WTC11 (cell line): Measurements from ENCODE around the gene DAAM2. TPM values are rescaled to one million over a fixed set of nuclear protein-coding genes. Genes with fewer than 3 reads are reported as not detected.

Experiments
- ATAC-seq: fragments of 200-7000 bp; cut with Tn5 transposase; 2 replicates; pipeline ENCODE4 v1.10.0; 2021; ENCODE audit warnings: mild to moderate bottlenecking, moderate library complexity
- CTCF ChIA-PET: fragments of 300-600 bp; sonication (Branson Sonifier 250); formaldehyde crosslinking; loops from one replicate; lab custom pipeline; 2021; ENCODE audit warnings: antibody characterized with exemption; lab: Charles Lee
- POLR2A ChIA-PET: fragments of 350-600 bp; sonication (Branson Sonifier 250); formaldehyde crosslinking; loops from one replicate; lab custom pipeline; 2021; ENCODE audit warnings: antibody characterized with exemption; lab: Charles Lee
- DNase-seq: peaks from one replicate; pipeline ENCODE4 v3.0.0; 2021; ENCODE audit warnings: low spot score
- H3K27ac Mint-ChIP-seq: 2 replicates; pipeline ENCODE4 v1.8.0; 2021; ENCODE audit warnings: mixed read lengths
- H3K27me3 Mint-ChIP-seq: 2 replicates; pipeline ENCODE4 v1.8.0; 2021; ENCODE audit warnings: low read depth, mild to moderate bottlenecking, moderate library complexity, mixed read lengths
- H3K36me3 Mint-ChIP-seq: 2 replicates; pipeline ENCODE4 v1.8.0; 2021; ENCODE audit warnings: mixed read lengths
- H3K4me1 Mint-ChIP-seq: 2 replicates; pipeline ENCODE4 v1.8.0; 2022; ENCODE audit warnings: mixed read lengths
- H3K4me3 Mint-ChIP-seq: 2 replicates; pipeline ENCODE4 v1.8.0; 2021; ENCODE audit warnings: mild to moderate bottlenecking, moderate library complexity, mixed read lengths
- H3K9me3 Mint-ChIP-seq: 2 replicates; pipeline ENCODE4 v1.8.0; 2021; ENCODE audit warnings: mixed read lengths
- GABPB1 ChIP-seq: sonication (generic); formaldehyde crosslinking; IDR thresholded peaks from 2 replicates; pipeline ENCODE4 v1.8.1; 2023; ENCODE audit warnings: mild to moderate bottlenecking, missing genetic modification reagents
- JUN ChIP-seq: sonication (generic); formaldehyde crosslinking; IDR thresholded peaks from 2 replicates; pipeline ENCODE4 v1.8.0; 2023; ENCODE audit warnings: mild to moderate bottlenecking, missing genetic modification reagents
- OVOL2 ChIP-seq: fragments of 250-450 bp; sonication (Bioruptor Pico); IDR thresholded peaks from 2 replicates; pipeline ENCODE4 v1.9.0; 2021; ENCODE audit warnings: mild to moderate bottlenecking, borderline replicate concordance
- ZNF121 ChIP-seq: sonication (generic); formaldehyde crosslinking; IDR thresholded peaks from 2 replicates; pipeline ENCODE4 v1.8.0; 2023; ENCODE audit warnings: missing genetic modification reagents
- ZNF138 ChIP-seq: sonication (generic); formaldehyde crosslinking; conservative IDR thresholded peaks from 2 replicates; pipeline ENCODE4 v1.8.1; 2022; ENCODE audit warnings: mild to moderate bottlenecking, moderate library complexity, missing genetic modification reagents
- ZNF396 ChIP-seq: fragments of 250-450 bp; sonication (Bioruptor Pico); IDR thresholded peaks from 2 replicates; pipeline ENCODE4 v1.8.0; 2021; ENCODE audit warnings: mild to moderate bottlenecking, moderate library complexity, borderline replicate concordance
- total RNA-seq: library from RNA; stranded (reverse); gene quantifications from 3 replicates; pipeline ENCODE4 v1.2.3, GENCODE V29; 2021
- TF ChIP-seq, protein P1 (sequence below): fragments of 200-600 bp; IDR thresholded peaks from 2 replicates; pipeline ENCODE4 v1.8.0; 2022; ENCODE audit warnings: antibody characterized with exemption
- TF ChIP-seq, protein P2 (sequence below): sonication (generic); formaldehyde crosslinking; IDR thresholded peaks from 2 replicates; pipeline ENCODE4 v1.8.1; 2022; ENCODE audit warnings: missing genetic modification reagents, borderline replicate concordance
- TF ChIP-seq, protein P3 (sequence below): sonication (generic); formaldehyde crosslinking; IDR thresholded peaks from 2 replicates; pipeline ENCODE4 v1.8.1; 2022; ENCODE audit warnings: mild to moderate bottlenecking, missing genetic modification reagents, moderate library complexity, borderline replicate concordance
- TF ChIP-seq, protein P4 (sequence below): sonication (generic); formaldehyde crosslinking; IDR thresholded peaks from 2 replicates; pipeline ENCODE4 v1.8.1; 2023; ENCODE audit warnings: mild to moderate bottlenecking, missing genetic modification reagents, moderate library complexity
- TF ChIP-seq, protein P5 (sequence below): sonication (generic); formaldehyde crosslinking; IDR thresholded peaks from 2 replicates; pipeline ENCODE4 v1.8.0; 2022; ENCODE audit warnings: mild to moderate bottlenecking, missing genetic modification reagents
- TF ChIP-seq, protein P6 (sequence below): sonication (generic); formaldehyde crosslinking; IDR thresholded peaks from 2 replicates; pipeline ENCODE4 v1.8.0; 2023; ENCODE audit warnings: missing genetic modification reagents
- TF ChIP-seq, protein P7 (sequence below): sonication (generic); formaldehyde crosslinking; IDR thresholded peaks from 2 replicates; pipeline ENCODE4 v1.8.0; 2022; ENCODE audit warnings: mild to moderate bottlenecking, missing genetic modification reagents
- TF ChIP-seq, protein P8 (sequence below): sonication (generic); formaldehyde crosslinking; IDR thresholded peaks from 2 replicates; pipeline ENCODE4 v1.8.0; 2022; ENCODE audit warnings: missing genetic modification reagents
- TF ChIP-seq, protein P9 (sequence below): sonication (generic); formaldehyde crosslinking; IDR thresholded peaks from 2 replicates; pipeline ENCODE4 v1.8.1; 2023; ENCODE audit warnings: mild to moderate bottlenecking, moderate library complexity, missing genetic modification reagents

Gene DAAM2
- total RNA-seq, 1 experiment from 2014 or later = 2.0 TPM

DNA sequence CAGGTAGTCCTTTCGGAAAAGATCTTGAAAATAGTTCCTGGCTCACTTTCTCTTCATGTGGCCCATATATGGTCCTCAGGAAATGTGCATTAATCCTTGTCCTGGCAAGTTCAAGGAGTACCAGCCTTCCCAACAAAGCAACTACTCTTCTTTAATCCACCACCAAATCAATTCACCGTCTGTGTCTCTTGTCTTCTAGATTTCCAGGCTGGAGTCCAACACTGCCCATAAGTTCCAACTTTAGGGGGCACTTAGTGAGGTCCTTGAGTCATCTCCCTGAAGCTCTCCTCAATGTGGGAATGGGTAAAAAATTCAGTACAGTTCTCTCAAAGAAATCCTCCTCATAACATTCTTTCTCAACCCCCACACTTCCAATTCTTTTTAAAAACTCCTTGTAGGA lies 6.9 kb upstream of the DAAM2 start:
- H3K4me3 Mint-ChIP-seq = no peak overlapping the region
- TF ChIP-seq, protein P1, sequence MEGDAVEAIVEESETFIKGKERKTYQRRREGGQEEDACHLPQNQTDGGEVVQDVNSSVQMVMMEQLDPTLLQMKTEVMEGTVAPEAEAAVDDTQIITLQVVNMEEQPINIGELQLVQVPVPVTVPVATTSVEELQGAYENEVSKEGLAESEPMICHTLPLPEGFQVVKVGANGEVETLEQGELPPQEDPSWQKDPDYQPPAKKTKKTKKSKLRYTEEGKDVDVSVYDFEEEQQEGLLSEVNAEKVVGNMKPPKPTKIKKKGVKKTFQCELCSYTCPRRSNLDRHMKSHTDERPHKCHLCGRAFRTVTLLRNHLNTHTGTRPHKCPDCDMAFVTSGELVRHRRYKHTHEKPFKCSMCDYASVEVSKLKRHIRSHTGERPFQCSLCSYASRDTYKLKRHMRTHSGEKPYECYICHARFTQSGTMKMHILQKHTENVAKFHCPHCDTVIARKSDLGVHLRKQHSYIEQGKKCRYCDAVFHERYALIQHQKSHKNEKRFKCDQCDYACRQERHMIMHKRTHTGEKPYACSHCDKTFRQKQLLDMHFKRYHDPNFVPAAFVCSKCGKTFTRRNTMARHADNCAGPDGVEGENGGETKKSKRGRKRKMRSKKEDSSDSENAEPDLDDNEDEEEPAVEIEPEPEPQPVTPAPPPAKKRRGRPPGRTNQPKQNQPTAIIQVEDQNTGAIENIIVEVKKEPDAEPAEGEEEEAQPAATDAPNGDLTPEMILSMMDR = no peak
- TF ChIP-seq, protein P2, sequence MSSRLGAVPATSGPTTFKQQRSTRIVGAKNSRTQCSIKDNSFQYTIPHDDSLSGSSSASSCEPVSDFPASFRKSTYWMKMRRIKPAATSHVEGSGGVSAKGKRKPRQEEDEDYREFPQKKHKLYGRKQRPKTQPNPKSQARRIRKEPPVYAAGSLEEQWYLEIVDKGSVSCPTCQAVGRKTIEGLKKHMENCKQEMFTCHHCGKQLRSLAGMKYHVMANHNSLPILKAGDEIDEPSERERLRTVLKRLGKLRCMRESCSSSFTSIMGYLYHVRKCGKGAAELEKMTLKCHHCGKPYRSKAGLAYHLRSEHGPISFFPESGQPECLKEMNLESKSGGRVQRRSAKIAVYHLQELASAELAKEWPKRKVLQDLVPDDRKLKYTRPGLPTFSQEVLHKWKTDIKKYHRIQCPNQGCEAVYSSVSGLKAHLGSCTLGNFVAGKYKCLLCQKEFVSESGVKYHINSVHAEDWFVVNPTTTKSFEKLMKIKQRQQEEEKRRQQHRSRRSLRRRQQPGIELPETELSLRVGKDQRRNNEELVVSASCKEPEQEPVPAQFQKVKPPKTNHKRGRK = no peak
- TF ChIP-seq ZNF396 (CRISPR knock-in tag) (no peak), OVOL2 (CRISPR knock-in tag) (no peak), JUN (CRISPR knock-in tag) (no peak), GABPB1 (CRISPR knock-in tag) (no peak), ZNF138 (no peak), ZNF121 (CRISPR knock-in tag) (no peak)
- TF ChIP-seq, protein P3, sequence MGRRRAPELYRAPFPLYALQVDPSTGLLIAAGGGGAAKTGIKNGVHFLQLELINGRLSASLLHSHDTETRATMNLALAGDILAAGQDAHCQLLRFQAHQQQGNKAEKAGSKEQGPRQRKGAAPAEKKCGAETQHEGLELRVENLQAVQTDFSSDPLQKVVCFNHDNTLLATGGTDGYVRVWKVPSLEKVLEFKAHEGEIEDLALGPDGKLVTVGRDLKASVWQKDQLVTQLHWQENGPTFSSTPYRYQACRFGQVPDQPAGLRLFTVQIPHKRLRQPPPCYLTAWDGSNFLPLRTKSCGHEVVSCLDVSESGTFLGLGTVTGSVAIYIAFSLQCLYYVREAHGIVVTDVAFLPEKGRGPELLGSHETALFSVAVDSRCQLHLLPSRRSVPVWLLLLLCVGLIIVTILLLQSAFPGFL (CRISPR knock-in tag) = no peak
- TF ChIP-seq, protein P4, sequence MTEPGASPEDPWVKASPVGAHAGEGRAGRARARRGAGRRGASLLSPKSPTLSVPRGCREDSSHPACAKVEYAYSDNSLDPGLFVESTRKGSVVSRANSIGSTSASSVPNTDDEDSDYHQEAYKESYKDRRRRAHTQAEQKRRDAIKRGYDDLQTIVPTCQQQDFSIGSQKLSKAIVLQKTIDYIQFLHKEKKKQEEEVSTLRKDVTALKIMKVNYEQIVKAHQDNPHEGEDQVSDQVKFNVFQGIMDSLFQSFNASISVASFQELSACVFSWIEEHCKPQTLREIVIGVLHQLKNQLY (CRISPR knock-in tag) = no peak
- TF ChIP-seq, protein P5, sequence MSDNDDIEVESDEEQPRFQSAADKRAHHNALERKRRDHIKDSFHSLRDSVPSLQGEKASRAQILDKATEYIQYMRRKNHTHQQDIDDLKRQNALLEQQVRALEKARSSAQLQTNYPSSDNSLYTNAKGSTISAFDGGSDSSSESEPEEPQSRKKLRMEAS (CRISPR knock-in tag) = no peak
- TF ChIP-seq, protein P6, sequence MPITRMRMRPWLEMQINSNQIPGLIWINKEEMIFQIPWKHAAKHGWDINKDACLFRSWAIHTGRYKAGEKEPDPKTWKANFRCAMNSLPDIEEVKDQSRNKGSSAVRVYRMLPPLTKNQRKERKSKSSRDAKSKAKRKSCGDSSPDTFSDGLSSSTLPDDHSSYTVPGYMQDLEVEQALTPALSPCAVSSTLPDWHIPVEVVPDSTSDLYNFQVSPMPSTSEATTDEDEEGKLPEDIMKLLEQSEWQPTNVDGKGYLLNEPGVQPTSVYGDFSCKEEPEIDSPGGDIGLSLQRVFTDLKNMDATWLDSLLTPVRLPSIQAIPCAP (CRISPR knock-in tag) = no peak
- TF ChIP-seq, protein P7, sequence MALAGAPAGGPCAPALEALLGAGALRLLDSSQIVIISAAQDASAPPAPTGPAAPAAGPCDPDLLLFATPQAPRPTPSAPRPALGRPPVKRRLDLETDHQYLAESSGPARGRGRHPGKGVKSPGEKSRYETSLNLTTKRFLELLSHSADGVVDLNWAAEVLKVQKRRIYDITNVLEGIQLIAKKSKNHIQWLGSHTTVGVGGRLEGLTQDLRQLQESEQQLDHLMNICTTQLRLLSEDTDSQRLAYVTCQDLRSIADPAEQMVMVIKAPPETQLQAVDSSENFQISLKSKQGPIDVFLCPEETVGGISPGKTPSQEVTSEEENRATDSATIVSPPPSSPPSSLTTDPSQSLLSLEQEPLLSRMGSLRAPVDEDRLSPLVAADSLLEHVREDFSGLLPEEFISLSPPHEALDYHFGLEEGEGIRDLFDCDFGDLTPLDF (CRISPR knock-in tag) = no peak
- TF ChIP-seq, protein P8, sequence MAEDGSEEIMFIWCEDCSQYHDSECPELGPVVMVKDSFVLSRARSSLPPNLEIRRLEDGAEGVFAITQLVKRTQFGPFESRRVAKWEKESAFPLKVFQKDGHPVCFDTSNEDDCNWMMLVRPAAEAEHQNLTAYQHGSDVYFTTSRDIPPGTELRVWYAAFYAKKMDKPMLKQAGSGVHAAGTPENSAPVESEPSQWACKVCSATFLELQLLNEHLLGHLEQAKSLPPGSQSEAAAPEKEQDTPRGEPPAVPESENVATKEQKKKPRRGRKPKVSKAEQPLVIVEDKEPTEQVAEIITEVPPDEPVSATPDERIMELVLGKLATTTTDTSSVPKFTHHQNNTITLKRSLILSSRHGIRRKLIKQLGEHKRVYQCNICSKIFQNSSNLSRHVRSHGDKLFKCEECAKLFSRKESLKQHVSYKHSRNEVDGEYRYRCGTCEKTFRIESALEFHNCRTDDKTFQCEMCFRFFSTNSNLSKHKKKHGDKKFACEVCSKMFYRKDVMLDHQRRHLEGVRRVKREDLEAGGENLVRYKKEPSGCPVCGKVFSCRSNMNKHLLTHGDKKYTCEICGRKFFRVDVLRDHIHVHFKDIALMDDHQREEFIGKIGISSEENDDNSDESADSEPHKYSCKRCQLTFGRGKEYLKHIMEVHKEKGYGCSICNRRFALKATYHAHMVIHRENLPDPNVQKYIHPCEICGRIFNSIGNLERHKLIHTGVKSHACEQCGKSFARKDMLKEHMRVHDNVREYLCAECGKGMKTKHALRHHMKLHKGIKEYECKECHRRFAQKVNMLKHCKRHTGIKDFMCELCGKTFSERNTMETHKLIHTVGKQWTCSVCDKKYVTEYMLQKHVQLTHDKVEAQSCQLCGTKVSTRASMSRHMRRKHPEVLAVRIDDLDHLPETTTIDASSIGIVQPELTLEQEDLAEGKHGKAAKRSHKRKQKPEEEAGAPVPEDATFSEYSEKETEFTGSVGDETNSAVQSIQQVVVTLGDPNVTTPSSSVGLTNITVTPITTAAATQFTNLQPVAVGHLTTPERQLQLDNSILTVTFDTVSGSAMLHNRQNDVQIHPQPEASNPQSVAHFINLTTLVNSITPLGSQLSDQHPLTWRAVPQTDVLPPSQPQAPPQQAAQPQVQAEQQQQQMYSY (CRISPR knock-in tag) = no peak
- TF ChIP-seq, protein P9, sequence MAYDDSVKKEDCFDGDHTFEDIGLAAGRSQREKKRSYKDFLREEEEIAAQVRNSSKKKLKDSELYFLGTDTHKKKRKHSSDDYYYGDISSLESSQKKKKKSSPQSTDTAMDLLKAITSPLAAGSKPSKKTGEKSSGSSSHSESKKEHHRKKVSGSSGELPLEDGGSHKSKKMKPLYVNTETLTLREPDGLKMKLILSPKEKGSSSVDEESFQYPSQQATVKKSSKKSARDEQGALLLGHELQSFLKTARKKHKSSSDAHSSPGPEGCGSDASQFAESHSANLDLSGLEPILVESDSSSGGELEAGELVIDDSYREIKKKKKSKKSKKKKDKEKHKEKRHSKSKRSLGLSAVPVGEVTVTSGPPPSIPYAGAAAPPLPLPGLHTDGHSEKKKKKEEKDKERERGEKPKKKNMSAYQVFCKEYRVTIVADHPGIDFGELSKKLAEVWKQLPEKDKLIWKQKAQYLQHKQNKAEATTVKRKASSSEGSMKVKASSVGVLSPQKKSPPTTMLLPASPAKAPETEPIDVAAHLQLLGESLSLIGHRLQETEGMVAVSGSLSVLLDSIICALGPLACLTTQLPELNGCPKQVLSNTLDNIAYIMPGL (CRISPR knock-in tag) = no peak
- H3K4me1 Mint-ChIP-seq = no peaks in the 10 kb centered on the region
- H3K9me3 Mint-ChIP-seq = peaks cover 11% of the 10 kb centered on the region
- no peaks in the 10 kb centered on the region for H3K36me3 Mint-ChIP-seq
- ChIA-PET POLR2A (no interaction called here), CTCF (no interaction called here)
- DNase-seq (no peak), ATAC-seq (no peak)
- H3K27ac Mint-ChIP-seq = no peak overlapping the region
- no peaks in the 10 kb centered on the region; the same call in 1 of the 2 replicates for H3K27me3 Mint-ChIP-seq
